Epithelial cell of proximal tubule (primary cell): ENCODE results near the gene STN1. TPM values are rescaled to one million over a fixed set of nuclear protein-coding genes. Genes with fewer than 3 reads are reported as not detected.

ENCODE experiments used
- DNase-seq: peaks from one replicate; pipeline ENCODE4 v3.0.0-alpha.2; 2011; ENCODE audit warnings: low read depth
- H3K4me3 ChIP-seq: 2 replicates; pipeline ENCODE4 v1.5.1; 2011; ENCODE audit warnings: low read depth, mild to moderate bottlenecking, low read length
- CTCF ChIP-seq: conservative IDR thresholded peaks from 2 replicates; pipeline ENCODE4 v1.5.1; 2012; ENCODE audit warnings: low read depth, mild to moderate bottlenecking, low read length
- total RNA-seq: library from RNA; depleted of rRNA; stranded (reverse); fragments of >200 nt; gene quantifications from 2 replicates; pipeline ENCODE4 v1.2.3, GENCODE V29; 2015

STN1 gene
- total RNA-seq, 1 donor from 2014 or later = 28.2 TPM

- no peak for DNase-seq
- no peak overlapping the region for H3K4me3 ChIP-seq
- no peak for TF ChIP-seq CTCF
Measured at GRCh38 chr10:103930449-103930848, 12.5 kb upstream of the STN1 start.

- DNase-seq = no peak
- no peak for TF ChIP-seq CTCF
- H3K4me3 ChIP-seq = no peak overlapping the region
Measured at GRCh38 chr10:103929381-103929921, 11.5 kb upstream of the STN1 start.

GRCh38 chr10:103928784-103929183 is 10.8 kb upstream of the STN1 start:
- no peak overlapping the region for H3K4me3 ChIP-seq
- TF ChIP-seq CTCF = no peak
- DNase-seq = no peak

GRCh38 chr10:103926722-103927319 is 8.8 kb upstream of the STN1 start:
- no peak for TF ChIP-seq CTCF
- no peak overlapping the region for H3K4me3 ChIP-seq
- DNase-seq = no peak

- no peak for DNase-seq
- no peak overlapping the region for H3K4me3 ChIP-seq
- TF ChIP-seq CTCF = no peak
Measured at GRCh38 chr10:103925591-103925990, 7.6 kb upstream of the STN1 start.

GRCh38 chr10:103923502-103923901 is 5.5 kb upstream of the STN1 start:
- TF ChIP-seq CTCF = no peak
- no peak for DNase-seq

GRCh38 chr10:103922659-103923058 is 4.7 kb upstream of the STN1 start:
- H3K4me3 ChIP-seq = no peak overlapping the region
- no peak for DNase-seq
- no peak for TF ChIP-seq CTCF

More at GRCh38 chr10:103923502-103923901, 5.5 kb upstream of the STN1 start:
- H3K4me3 ChIP-seq = no peak overlapping the region
